ENCODE results near the gene FOXG1. TPM values are rescaled to one million over a fixed set of nuclear protein-coding genes. Genes with fewer than 3 reads are reported as not detected.

The FOXG1 gene
- total and polyA plus RNA-seq, 8 donors: not detected

DNA sequence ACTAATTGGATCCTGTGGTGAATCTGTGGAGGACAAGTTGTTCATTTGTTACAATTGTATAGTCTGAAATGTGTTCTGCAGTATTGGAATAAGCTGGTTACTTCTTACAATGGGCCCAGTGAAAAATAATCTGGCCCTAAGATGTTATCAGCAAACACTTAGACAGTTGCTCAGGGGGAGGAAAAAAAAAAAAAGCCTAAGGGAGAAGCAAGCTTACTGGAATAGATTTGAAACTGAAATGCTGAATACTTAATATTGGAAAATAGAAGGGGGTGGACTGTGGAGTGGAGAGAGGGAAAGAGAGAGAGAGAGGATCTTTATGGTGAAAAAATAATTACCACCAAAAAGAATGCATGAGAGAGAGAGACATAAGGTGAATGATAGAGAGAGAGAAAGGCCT lies 4.0 kb downstream of the FOXG1 start:
- FAIRE-seq: no peak
- H3K9me3 ChIP-seq: no peaks in the 10 kb centered on the region

DNA sequence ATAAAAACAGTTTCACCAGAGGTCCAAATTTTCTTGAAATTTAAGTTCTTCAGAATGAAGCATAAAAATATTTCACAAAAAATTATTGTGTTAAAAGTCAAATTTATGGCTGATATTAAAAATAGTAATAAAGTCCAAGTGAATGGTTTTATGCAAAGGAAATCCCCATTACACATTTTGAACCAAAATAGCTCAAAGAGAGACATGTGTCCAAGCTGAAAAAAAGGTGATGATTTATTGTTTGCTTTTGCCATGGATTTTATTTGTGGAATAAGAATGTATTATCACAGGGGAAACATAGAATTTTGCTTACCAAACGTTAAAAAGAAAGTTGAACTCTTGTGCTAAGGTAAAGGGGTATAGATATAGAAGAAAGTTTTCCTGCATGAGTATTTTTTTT lies 4.6 kb downstream of the FOXG1 start:
- H3K27me3 ChIP-seq: peaks cover 6 to 82% (median 33%) of the 10 kb centered on the region in 4 donors
- no peak for DNase-seq

More for the DNA sequence above, 4.0 kb downstream of the FOXG1 start:
- no peak overlapping the region for H3K27ac ChIP-seq
- no peak for ATAC-seq
- no peaks in the 10 kb centered on the region for H3K4me1 ChIP-seq
- no peak overlapping the region for H3K4me3 ChIP-seq
- no peak for DNase-seq
- TF ChIP-seq, protein P1, sequence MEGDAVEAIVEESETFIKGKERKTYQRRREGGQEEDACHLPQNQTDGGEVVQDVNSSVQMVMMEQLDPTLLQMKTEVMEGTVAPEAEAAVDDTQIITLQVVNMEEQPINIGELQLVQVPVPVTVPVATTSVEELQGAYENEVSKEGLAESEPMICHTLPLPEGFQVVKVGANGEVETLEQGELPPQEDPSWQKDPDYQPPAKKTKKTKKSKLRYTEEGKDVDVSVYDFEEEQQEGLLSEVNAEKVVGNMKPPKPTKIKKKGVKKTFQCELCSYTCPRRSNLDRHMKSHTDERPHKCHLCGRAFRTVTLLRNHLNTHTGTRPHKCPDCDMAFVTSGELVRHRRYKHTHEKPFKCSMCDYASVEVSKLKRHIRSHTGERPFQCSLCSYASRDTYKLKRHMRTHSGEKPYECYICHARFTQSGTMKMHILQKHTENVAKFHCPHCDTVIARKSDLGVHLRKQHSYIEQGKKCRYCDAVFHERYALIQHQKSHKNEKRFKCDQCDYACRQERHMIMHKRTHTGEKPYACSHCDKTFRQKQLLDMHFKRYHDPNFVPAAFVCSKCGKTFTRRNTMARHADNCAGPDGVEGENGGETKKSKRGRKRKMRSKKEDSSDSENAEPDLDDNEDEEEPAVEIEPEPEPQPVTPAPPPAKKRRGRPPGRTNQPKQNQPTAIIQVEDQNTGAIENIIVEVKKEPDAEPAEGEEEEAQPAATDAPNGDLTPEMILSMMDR (IDR thresholded peaks at IDR 0.05): no peak
- H3K36me3 ChIP-seq: no peaks in the 10 kb centered on the region
- intact Hi-C loops (cut with DNase I): no loop called here
- H3K27me3 ChIP-seq: peaks cover 6 to 80% (median 28%) of the 10 kb centered on the region in 4 donors

DNA sequence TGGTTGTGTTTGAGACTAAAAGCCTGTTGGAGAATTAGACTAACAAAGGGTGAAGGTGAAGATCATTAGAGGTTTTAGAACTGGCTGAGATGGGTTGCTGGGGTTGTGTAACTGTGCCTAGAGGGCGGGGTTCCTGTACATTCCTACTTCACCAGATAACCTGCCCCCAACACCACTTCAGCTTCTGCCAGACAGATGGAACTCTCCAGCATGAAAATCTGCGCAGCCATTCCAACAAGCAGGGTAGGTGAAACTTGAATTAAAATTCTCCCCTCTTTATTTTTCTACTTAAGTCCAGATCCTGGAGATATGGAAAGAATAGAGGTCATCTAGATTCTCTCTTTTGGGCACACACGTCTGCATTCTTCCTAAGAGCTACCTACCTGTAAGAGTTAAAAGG lies 6.0 kb downstream of the FOXG1 start:
- H3K36me3 ChIP-seq: no peaks in the 10 kb centered on the region
- no peaks in the 10 kb centered on the region for H3K9me3 ChIP-seq
- no peak overlapping the region for H3K4me3 ChIP-seq
- FAIRE-seq: no peak
- 7 to 12% methylated on average over 3 of the region's 3 CpGs for WGBS, 2 donors
- intact Hi-C loops (cut with DNase I): no loop called here
- peaks cover 13 to 96% (median 46%) of the 10 kb centered on the region in 4 donors for H3K27me3 ChIP-seq
- H3K4me1 ChIP-seq: no peaks in the 10 kb centered on the region
- H3K27ac ChIP-seq: no peak overlapping the region
- no peak for ATAC-seq
- DNase-seq: no peak
- TF ChIP-seq, protein P1 (IDR thresholded peaks at IDR 0.05): no peak

More for the DNA sequence above, 4.6 kb downstream of the FOXG1 start:
- Histone ChIP-seq H3K36me3 (no peaks in the 10 kb centered on the region), H3K4me3 (no peak overlapping the region), H3K9me3 (no peaks in the 10 kb centered on the region), H3K27ac (no peak overlapping the region), H3K4me1 (no peaks in the 10 kb centered on the region)
- WGBS, 2 donors: 2 to 4% methylated on average over 1 of the region's 1 CpG
- intact Hi-C loops (cut with DNase I): no loop called here
- no peak for FAIRE-seq
- TF ChIP-seq, protein P1 (IDR thresholded peaks at IDR 0.05): no peak
- ATAC-seq: no peak

DNA sequence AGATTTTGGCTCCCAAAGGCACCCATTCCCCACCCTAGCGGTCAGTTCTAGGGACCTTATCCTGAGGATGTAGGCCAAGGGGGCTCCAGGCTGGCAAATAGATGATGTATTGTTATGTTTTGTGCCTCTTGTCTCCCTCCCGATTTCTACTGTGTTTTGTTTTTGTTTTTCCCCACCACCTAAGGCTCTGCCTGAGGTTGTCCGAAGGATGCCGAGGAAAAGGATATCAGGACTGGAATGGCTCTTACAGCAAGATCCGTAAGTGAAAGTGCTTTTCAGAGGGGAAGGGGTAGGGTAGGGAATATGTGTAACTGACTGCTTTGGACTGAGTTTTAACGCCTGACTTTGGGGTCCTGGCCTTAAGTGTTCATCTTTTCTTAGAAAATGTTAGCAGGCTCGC lies 6.6 kb downstream of the FOXG1 start:
- Histone ChIP-seq H3K4me3 (no peak overlapping the region), H3K36me3 (no peaks in the 10 kb centered on the region), H3K9me3 (no peaks in the 10 kb centered on the region), H3K27ac (no peak overlapping the region), H3K27me3 (peaks cover 15 to 96% (median 45%) of the 10 kb centered on the region in 4 donors), H3K4me1 (no peaks in the 10 kb centered on the region)
- intact Hi-C loops (cut with DNase I): no loop called here
- TF ChIP-seq, protein P1 (IDR thresholded peaks at IDR 0.05): no peak
- 4 to 7% methylated on average over 7 of the region's 7 CpGs for WGBS, 2 donors
- FAIRE-seq (no peak), ATAC-seq (no peak), DNase-seq (no peak)

DNA sequence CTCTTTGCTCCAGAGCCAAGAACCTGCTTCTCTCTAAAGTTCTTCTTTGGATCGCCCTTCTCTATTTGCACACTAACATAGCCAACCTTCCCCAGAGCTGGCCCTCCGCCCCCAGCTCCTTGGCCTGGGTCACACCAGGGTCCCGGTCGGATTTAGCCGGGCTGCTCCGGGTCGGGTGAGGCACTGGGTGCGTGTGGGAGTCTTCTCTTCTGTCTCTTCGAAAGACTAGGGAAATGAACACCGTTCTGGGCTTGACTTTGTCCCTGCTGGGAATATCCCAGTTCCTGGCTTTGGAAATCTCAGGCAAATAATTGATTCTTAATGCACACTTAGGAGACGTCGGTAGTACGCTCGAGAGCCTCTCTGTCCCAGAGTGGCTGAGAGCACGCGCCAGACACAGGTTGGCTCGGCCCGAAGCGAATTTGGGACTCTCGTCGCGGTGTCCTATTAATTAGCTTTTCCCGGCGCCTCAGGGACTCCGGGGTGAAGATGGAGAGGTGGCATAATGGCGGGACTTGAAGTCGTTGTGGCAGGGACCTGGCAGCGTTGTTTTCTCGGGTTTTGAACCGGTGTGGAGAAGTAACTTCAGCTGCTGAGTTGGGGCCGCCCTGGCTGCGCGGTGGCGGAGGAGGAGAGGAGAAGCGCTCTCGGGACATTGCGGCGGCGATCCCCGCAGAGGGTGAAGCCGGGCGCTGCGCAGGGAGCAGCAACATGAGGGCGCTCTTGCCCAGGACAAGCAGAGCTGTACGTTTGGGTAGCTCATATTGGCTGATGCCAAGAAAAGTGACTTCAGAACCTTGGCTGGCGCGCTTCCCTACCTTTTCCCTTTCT lies 7.5 kb downstream of the FOXG1 start:
- no peak overlapping the region for H3K4me3 ChIP-seq
- FAIRE-seq: no peak
- TF ChIP-seq, protein P1 (IDR thresholded peaks at IDR 0.05): no peak
- intact Hi-C loops (cut with DNase I): no loop called here
- DNase-seq: peak in 1 of 6 donors; percentile 43
- 5 to 7% methylated on average over 47 of the region's 47 CpGs for WGBS, 2 donors
- H3K36me3 ChIP-seq: no peaks in the 10 kb centered on the region
- no peak overlapping the region for H3K27ac ChIP-seq
- H3K4me1 ChIP-seq: no peaks in the 10 kb centered on the region
- peaks cover 20 to 93% (median 49%) of the 10 kb centered on the region in 4 donors for H3K27me3 ChIP-seq
- no peaks in the 10 kb centered on the region for H3K9me3 ChIP-seq
- ATAC-seq: peak in 3 of 4 donors; percentile 30 to 81 (median 64)
